ENCODE measurements around the gene HADH.

The HADH gene

GRCh38 chr4:108029016-108029720, 39.5 kb downstream of the HADH start:
- no peak overlapping the region for H3K4me3 ChIP-seq (ENCODE audit: low read depth, low read length)
- no peak for DNase-seq (ENCODE audit: low read depth, low spot score)
- ChIA-PET POLR2A (no interaction called here), CTCF (interaction anchor here (0.6 to 7.9 kb wide), 7 partner anchors 9 to 598 kb away, joined by 3 to 97 read pairs (median 8); no protein-coding TSS in a partner anchor)
- TF ChIP-seq CTCF (IDR thresholded peaks at IDR 0.05; ENCODE audit: insufficient read depth, low read length, missing control alignments) = no peak

- TF ChIP-seq CTCF (IDR thresholded peaks at IDR 0.05; ENCODE audit: insufficient read depth, low read length, missing control alignments) = no peak
- ChIA-PET POLR2A (no interaction called here), CTCF (interaction anchor here (0.6 to 7.9 kb wide), 13 partner anchors 10 to 597 kb away, joined by 3 to 97 read pairs (median 4); no protein-coding TSS in a partner anchor)
- DNase-seq (ENCODE audit: low read depth, low spot score) = no peak
- H3K4me3 ChIP-seq (ENCODE audit: low read depth, low read length) = no peak overlapping the region
Observed at GRCh38 chr4:108029731-108030130, 40.0 kb downstream of the HADH start.

GRCh38 chr4:108030332-108030731, 40.6 kb downstream of the HADH start:
- POLR2A ChIA-PET = interaction anchor here (0.8 kb wide), 1 partner anchor 542 kb away, joined by 4 read pairs; no protein-coding TSS in a partner anchor
- CTCF ChIA-PET = interaction anchor here (0.7 to 7.9 kb wide), 15 partner anchors 9 to 597 kb away, joined by 3 to 97 read pairs (median 4); no protein-coding TSS in a partner anchor
- peak; percentile 69 for TF ChIP-seq CTCF (IDR thresholded peaks at IDR 0.05; ENCODE audit: insufficient read depth, low read length, missing control alignments)
- H3K4me3 ChIP-seq (ENCODE audit: low read depth, low read length) = no peak overlapping the region
- peak; percentile 21 for DNase-seq (ENCODE audit: low read depth, low spot score)

- ChIA-PET POLR2A (no interaction called here), CTCF (interaction anchor here (0.6 to 7.9 kb wide), 13 partner anchors 12 to 546 kb away, joined by 3 to 97 read pairs (median 4); no protein-coding TSS in a partner anchor)
- no peak for DNase-seq (ENCODE audit: low read depth, low spot score)
- no peak overlapping the region for H3K4me3 ChIP-seq (ENCODE audit: low read depth, low read length)
- TF ChIP-seq CTCF (IDR thresholded peaks at IDR 0.05; ENCODE audit: insufficient read depth, low read length, missing control alignments) = no peak
Observed at GRCh38 chr4:108031427-108032083, 41.9 kb downstream of the HADH start.

- no peak for DNase-seq (ENCODE audit: low read depth, low spot score)
- no peak overlapping the region for H3K4me3 ChIP-seq (ENCODE audit: low read depth, low read length)
- POLR2A ChIA-PET = no interaction called here
- TF ChIP-seq CTCF (IDR thresholded peaks at IDR 0.05; ENCODE audit: insufficient read depth, low read length, missing control alignments) = no peak
- CTCF ChIA-PET = interaction anchor here (2.2 to 7.9 kb wide), 2 partner anchors 14 to 539 kb away, joined by 6 to 67 read pairs; no protein-coding TSS in a partner anchor
Observed at GRCh38 chr4:108033348-108033747, 43.7 kb downstream of the HADH start.

GRCh38 chr4:108034565-108034964, 44.9 kb downstream of the HADH start:
- no peak overlapping the region for H3K4me3 ChIP-seq (ENCODE audit: low read depth, low read length)
- POLR2A ChIA-PET = no interaction called here
- CTCF ChIA-PET = interaction anchor here (1.1 to 7.9 kb wide), 3 partner anchors 9 to 539 kb away, joined by 3 to 67 read pairs (median 8); no protein-coding TSS in a partner anchor
- TF ChIP-seq CTCF (IDR thresholded peaks at IDR 0.05; ENCODE audit: insufficient read depth, low read length, missing control alignments) = no peak
- DNase-seq (ENCODE audit: low read depth, low spot score) = no peak
